ENCODE data around the gene MAN1C1. TPM values are rescaled to one million over a fixed set of nuclear protein-coding genes. Genes with fewer than 3 reads are reported as not detected.

Gene MAN1C1
- total and polyA plus RNA-seq, 3 experiments from 2014 or later: 2.8 to 5.6 (median 3.6) TPM

DNA sequence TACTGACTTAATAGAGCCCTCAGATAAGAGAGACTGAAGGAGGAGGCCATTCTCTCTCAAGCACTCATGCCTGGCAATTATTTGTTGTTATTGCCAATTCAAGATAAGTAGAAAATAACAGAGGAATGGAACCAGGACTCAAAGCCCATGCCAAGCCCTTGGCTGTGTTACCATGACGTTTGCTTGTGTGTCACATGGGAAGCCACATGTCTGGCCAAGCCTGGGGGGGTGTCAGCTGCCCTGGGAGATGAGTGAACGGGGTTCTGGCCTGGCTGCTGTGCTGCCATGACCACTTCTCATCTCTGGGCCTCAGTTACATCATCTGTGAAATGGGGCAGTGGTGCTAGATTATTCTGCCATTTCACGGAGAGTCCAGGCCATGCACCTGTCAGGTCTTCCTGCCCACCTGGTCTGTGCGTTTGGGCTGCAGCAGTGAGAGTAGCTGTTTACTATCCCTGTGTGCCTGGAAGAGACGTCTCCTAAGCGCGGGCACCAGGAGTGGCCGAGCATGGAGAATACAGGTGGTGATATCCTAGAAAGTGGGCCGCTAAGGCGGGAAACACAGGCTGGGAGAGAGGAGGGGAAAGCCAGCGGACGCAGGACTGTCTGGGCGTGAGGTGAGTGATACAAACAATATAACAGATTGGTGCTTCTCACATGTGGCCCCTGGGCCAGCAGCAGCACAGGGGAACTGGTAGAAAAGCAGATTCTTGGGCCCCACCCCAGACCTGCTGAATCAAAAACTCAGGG lies 67.8 kb downstream of the MAN1C1 start:
- no peaks in the 10 kb centered on the region for H3K27me3 ChIP-seq (ENCODE audit: insufficient read depth, low read length, poor library complexity, severe bottlenecking)
- no peak for DNase-seq
- Mint-ChIP-seq H3K36me3 (peaks cover 0 to 35% (median 8%) of the 10 kb centered on the region in 3 donors), H3K27me3 (peaks cover 0 to 3% of the 10 kb centered on the region in 2 donors), H3K9me3 (no peaks in the 10 kb centered on the region), H3K27ac (no peak overlapping the region), H3K4me3 (no peak overlapping the region), H3K4me1 (peaks cover 0 to 7% (median 5%) of the 10 kb centered on the region in 3 donors)
- H3K4me1 ChIP-seq (ENCODE audit: insufficient read depth, low read length): peaks cover 8% of the 10 kb centered on the region
- ChIA-PET CTCF (no interaction called here), POLR2A (no interaction called here)
- no peaks in the 10 kb centered on the region for H3K9me3 ChIP-seq (ENCODE audit: low read length)
- no peak overlapping the region for H3K4me3 ChIP-seq (ENCODE audit: low read length)
- H3K36me3 ChIP-seq (ENCODE audit: insufficient read depth, low read length): no peaks in the 10 kb centered on the region
- no peak overlapping the region for H3K27ac ChIP-seq (ENCODE audit: low read depth, low read length)

DNA sequence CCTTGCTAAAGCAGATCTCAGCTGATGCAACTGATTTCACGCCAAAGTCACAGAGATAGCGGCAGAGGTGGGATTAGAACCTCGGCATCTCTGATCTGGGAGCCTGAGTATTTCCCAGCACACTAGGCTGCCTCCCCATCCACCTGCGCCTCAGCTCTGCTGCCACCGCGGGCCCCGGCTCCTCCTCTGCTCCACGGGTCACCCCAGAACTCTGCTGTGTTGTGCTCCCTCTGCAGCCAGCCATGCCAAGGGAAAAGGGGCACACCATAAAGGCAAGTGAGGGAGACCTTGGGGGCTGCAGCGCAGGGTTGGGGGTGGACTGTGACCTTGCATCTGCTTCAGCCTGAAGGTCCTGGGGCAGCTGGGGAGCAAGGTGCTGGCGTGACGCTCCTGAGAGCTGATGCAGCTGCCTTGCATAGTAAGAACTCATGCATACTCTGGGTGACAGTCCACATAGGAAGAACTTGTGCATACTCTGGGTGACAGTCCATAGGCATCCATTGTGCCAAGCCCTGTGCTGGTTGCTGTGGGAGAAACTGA lies 68.7 kb downstream of the MAN1C1 start:
- peaks cover 0 to 35% (median 7%) of the 10 kb centered on the region in 3 donors for H3K36me3 Mint-ChIP-seq
- Histone ChIP-seq H3K4me3 (ENCODE audit: low read length) (no peak overlapping the region), H3K36me3 (ENCODE audit: insufficient read depth, low read length) (no peaks in the 10 kb centered on the region), H3K9me3 (ENCODE audit: low read length) (no peaks in the 10 kb centered on the region), H3K4me1 (ENCODE audit: insufficient read depth, low read length) (peaks cover 11% of the 10 kb centered on the region), H3K27ac (ENCODE audit: low read depth, low read length) (no peak overlapping the region), H3K27me3 (ENCODE audit: insufficient read depth, low read length, poor library complexity, severe bottlenecking) (no peaks in the 10 kb centered on the region)
- H3K9me3 Mint-ChIP-seq: no peaks in the 10 kb centered on the region
- ChIA-PET CTCF (no interaction called here), POLR2A (no interaction called here)
- H3K4me1 Mint-ChIP-seq: peaks cover 0 to 12% (median 4%) of the 10 kb centered on the region in 3 donors
- H3K4me3 Mint-ChIP-seq: no peak overlapping the region
- no peak for DNase-seq
- peak overlapping the region in 2 of 8 donors; percentile 69 to 70 for H3K27ac Mint-ChIP-seq
- peaks cover 0 to 3% of the 10 kb centered on the region in 2 donors for H3K27me3 Mint-ChIP-seq

DNA sequence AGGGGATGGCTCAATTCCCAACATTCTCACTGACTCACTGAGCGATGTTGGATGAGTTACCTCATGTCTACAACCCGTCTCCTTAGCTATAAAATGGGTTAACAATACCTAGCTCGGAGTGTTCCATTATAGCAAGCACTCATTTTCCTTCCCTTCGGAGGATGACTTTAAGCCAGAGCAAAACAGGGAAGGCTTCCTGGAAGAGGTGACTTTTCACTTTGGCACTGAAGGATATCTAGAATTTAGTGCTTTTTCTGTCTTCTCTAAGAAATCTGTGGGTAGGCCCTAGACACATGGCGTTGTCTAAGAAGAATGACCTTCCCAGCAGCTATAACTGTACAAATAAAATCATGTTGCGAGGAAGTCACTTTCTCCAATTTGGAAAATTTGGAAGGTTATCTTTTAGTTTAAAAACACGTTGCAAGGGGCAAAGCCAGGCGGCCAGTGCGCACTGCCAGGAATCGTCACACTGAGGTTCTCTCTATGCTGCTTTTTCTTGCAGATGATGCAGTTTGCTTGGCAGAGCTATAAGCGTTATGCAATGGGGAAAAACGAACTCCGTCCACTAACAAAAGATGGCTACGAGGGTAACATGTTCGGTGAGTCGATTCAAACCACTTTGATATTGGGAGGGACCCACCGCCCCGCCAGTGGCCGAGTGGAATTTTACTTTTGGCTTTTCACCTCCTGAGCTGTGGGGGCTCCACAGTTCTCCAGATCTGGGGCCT lies 69.5 kb downstream of the MAN1C1 start:
- no peak overlapping the region for H3K4me3 ChIP-seq (ENCODE audit: low read length)
- no peak overlapping the region for H3K27ac ChIP-seq (ENCODE audit: low read depth, low read length)
- H3K36me3 ChIP-seq (ENCODE audit: insufficient read depth, low read length): no peaks in the 10 kb centered on the region
- no peaks in the 10 kb centered on the region for H3K9me3 Mint-ChIP-seq
- no peak overlapping the region for H3K27ac Mint-ChIP-seq
- no peak for DNase-seq
- H3K27me3 ChIP-seq (ENCODE audit: insufficient read depth, low read length, poor library complexity, severe bottlenecking): no peaks in the 10 kb centered on the region
- peaks cover 0 to 32% (median 9%) of the 10 kb centered on the region in 3 donors for H3K36me3 Mint-ChIP-seq
- POLR2A ChIA-PET: no interaction called here
- no peaks in the 10 kb centered on the region for H3K9me3 ChIP-seq (ENCODE audit: low read length)
- CTCF ChIA-PET: no interaction called here
- peaks cover 11% of the 10 kb centered on the region for H3K4me1 ChIP-seq (ENCODE audit: insufficient read depth, low read length)
- H3K4me3 Mint-ChIP-seq: no peak overlapping the region
- peaks cover 0 to 9% (median 0%) of the 10 kb centered on the region in 3 donors for H3K4me1 Mint-ChIP-seq
- peaks cover 0 to 3% of the 10 kb centered on the region in 2 donors for H3K27me3 Mint-ChIP-seq

DNA sequence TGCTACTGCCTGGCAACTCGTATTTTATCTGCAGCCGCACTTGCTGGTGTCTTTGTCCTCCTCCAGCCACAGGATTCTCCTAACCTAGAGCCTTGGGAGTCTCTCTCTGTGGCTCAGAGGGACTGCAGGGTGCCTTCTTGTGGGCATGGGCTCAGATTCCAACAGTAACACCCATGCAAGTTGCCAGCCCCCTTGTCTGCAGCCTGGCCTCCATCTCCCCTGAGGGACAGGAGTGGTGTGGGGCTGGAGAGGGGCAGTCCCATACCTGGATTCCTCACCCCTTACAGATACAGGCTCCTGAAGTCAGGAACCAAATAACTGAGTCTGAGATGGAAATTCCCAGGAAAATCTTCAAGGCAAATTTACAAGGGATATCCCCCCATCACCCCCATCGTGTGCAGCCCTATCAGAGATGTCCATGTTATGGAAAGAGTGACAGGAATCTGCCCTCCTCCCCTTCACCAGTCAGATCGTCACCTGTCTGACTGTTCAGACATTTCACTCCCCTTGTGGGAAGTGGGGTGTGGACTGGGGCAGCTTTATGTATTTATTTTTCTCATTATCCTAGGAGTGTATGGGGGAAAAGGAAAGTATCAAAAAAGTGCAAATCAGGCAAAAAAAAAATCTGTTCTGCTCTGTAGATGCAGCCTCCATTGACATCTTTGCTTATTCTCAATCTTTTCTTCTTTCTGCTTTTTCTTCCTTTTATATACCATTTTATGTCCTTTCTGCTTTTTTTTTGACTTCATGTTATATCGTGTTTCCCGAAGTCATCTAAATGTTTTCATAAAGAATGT lies 70.8 kb downstream of the MAN1C1 start:
- H3K4me1 ChIP-seq (ENCODE audit: insufficient read depth, low read length): peaks cover 11% of the 10 kb centered on the region
- Mint-ChIP-seq H3K27ac (peak overlapping the region in 1 of 8 donors; percentile 17), H3K27me3 (peaks cover 0 to 3% of the 10 kb centered on the region in 2 donors)

DNA sequence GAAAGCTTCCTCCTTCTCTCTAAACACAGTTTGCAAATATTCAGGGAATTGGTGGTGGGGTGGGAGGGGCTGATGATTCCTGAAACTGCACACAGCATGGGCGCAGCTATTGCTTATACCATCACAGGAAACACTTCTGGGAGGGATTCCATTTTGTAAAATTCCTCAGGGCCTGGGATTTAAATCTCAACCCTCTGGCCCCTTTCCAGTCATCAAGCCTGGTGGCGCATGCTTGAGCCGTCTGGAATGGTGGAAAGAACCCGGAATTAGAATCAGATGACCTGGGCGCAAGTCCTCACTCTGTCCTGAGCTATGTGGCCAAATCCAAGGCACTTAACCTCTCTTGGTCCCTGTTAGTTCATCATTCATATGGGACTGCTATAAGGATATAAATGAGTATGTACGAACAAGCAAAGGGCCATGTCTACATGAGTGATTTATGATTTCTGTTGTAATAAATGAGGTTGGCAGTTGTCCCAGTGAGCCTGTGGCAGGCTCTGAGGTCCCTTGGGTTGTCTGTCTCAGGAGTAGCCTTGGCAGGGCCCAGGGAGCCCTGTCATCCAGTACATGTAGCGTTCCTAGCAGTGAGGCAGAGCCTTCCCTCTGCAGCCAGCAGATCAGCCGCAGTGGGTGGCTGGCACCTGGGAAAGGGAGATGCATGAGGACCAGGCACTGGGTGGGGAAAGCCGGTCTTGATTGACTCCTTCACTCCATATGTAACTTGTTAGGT lies 72.0 kb downstream of the MAN1C1 start:
- ChIA-PET POLR2A (no interaction called here), CTCF (no interaction called here)
- H3K4me3 Mint-ChIP-seq: no peak overlapping the region
- no peaks in the 10 kb centered on the region for H3K9me3 Mint-ChIP-seq
- peaks cover 0 to 25% (median 9%) of the 10 kb centered on the region in 3 donors for H3K36me3 Mint-ChIP-seq
- no peaks in the 10 kb centered on the region for H3K9me3 ChIP-seq (ENCODE audit: low read length)
- H3K27me3 Mint-ChIP-seq: no peaks in the 10 kb centered on the region
- H3K4me1 ChIP-seq (ENCODE audit: insufficient read depth, low read length): peaks cover 6% of the 10 kb centered on the region
- H3K4me3 ChIP-seq (ENCODE audit: low read length): no peak overlapping the region
- H3K27me3 ChIP-seq (ENCODE audit: insufficient read depth, low read length, poor library complexity, severe bottlenecking): no peaks in the 10 kb centered on the region
- H3K27ac Mint-ChIP-seq: peak overlapping the region in 2 of 8 donors; percentile 27 to 60
- H3K4me1 Mint-ChIP-seq: peaks cover 0 to 15% (median 2%) of the 10 kb centered on the region in 3 donors
- H3K27ac ChIP-seq (ENCODE audit: low read depth, low read length): no peak overlapping the region
- no peak for DNase-seq
- H3K36me3 ChIP-seq (ENCODE audit: insufficient read depth, low read length): no peaks in the 10 kb centered on the region

More for the DNA sequence above, 70.8 kb downstream of the MAN1C1 start:
- Mint-ChIP-seq H3K36me3 (peaks cover 0 to 31% (median 9%) of the 10 kb centered on the region in 3 donors), H3K9me3 (no peaks in the 10 kb centered on the region), H3K4me3 (no peak overlapping the region), H3K4me1 (peaks cover 0 to 17% (median 0%) of the 10 kb centered on the region in 3 donors)
- no peaks in the 10 kb centered on the region for H3K36me3 ChIP-seq (ENCODE audit: insufficient read depth, low read length)
- CTCF ChIA-PET: no interaction called here
- no peak overlapping the region for H3K4me3 ChIP-seq (ENCODE audit: low read length)
- POLR2A ChIA-PET: no interaction called here
- no peak overlapping the region for H3K27ac ChIP-seq (ENCODE audit: low read depth, low read length)
- no peak for DNase-seq
- H3K27me3 ChIP-seq (ENCODE audit: insufficient read depth, low read length, poor library complexity, severe bottlenecking): no peaks in the 10 kb centered on the region
- no peaks in the 10 kb centered on the region for H3K9me3 ChIP-seq (ENCODE audit: low read length)

DNA sequence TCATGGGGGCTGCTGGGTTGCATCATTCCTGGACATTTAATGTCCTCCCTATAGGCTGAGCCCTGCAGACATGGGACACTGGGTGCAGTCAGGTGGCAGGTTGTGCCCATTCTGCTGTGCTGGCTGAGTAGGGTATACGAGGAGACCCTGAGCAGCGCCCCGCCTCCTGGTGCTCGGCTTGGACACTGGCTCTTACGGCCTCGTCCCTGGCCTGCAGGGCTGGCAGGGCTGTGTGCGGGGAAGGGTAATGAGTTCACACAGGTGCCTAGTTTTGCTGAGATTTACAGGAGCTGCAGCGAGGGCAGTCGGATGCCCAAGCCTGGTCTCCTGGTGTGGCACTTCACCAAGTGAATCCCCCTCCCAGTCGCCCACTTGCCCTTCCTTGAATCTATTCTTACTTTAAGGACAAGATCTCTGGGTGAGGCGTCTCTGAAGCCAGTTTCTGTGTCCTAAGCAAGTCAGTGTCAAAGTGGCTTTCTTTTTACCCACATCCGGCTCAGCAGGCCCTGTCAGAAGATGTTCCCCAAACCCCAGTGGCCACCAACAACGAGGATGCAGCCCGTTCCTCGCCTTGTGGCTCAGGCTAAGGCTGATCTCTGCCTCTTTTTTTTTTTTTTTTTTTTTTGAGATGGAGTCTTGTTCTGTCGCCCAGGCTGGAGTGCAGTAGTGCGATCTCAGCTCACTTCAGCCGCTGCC lies 73.2 kb downstream of the MAN1C1 start:
- Histone ChIP-seq H3K36me3 (ENCODE audit: insufficient read depth, low read length) (no peaks in the 10 kb centered on the region), H3K27me3 (ENCODE audit: insufficient read depth, low read length, poor library complexity, severe bottlenecking) (no peaks in the 10 kb centered on the region), H3K27ac (ENCODE audit: low read depth, low read length) (no peak overlapping the region), H3K4me1 (ENCODE audit: insufficient read depth, low read length) (peaks cover 4% of the 10 kb centered on the region), H3K9me3 (ENCODE audit: low read length) (no peaks in the 10 kb centered on the region), H3K4me3 (ENCODE audit: low read length) (no peak overlapping the region)
- H3K4me3 Mint-ChIP-seq: peak overlapping the region in 1 of 7 donors; percentile 36
- no peak overlapping the region for H3K27ac Mint-ChIP-seq
- no peaks in the 10 kb centered on the region for H3K9me3 Mint-ChIP-seq
- ChIA-PET POLR2A (no interaction called here), CTCF (no interaction called here)
- peak in 1 of 5 donors; percentile 28 for DNase-seq
- peaks cover 0 to 24% (median 9%) of the 10 kb centered on the region in 3 donors for H3K36me3 Mint-ChIP-seq
- peaks cover 0 to 15% (median 2%) of the 10 kb centered on the region in 3 donors for H3K4me1 Mint-ChIP-seq
- H3K27me3 Mint-ChIP-seq: no peaks in the 10 kb centered on the region

DNA sequence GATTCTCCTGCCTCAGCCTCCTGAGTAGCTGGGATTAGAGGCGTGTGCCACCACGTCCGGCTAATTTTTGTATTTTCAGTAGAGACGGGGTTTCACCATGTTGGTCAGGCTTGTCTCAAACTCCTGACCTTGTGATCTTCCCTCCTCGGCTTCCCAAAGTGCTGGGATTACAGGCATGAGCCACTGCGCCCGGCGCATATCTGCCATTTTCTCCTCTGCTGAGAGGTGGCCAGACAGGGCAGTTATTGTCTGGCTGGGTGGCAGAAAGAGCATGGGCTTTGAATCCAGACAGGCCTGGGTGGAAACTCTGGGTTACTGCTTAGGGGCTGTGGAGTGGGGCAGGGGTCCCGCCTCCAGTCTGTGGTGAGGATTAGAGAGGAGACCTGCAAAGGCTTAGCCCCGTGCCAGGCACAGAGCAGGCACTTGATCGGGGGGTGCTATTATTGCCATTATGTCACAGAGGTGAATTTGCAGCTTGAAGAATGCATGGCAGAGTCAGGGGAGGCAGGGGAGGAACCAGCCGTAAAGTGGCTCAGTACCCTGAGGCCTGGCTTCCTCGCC lies 73.9 kb downstream of the MAN1C1 start:
- Histone ChIP-seq H3K36me3 (ENCODE audit: insufficient read depth, low read length) (no peaks in the 10 kb centered on the region), H3K27me3 (ENCODE audit: insufficient read depth, low read length, poor library complexity, severe bottlenecking) (no peaks in the 10 kb centered on the region), H3K4me1 (ENCODE audit: insufficient read depth, low read length) (peaks cover 10% of the 10 kb centered on the region), H3K4me3 (ENCODE audit: low read length) (no peak overlapping the region), H3K9me3 (ENCODE audit: low read length) (no peaks in the 10 kb centered on the region), H3K27ac (ENCODE audit: low read depth, low read length) (no peak overlapping the region)
- ChIA-PET POLR2A (no interaction called here), CTCF (interaction anchor here (3.3 kb wide), 1 partner anchor 14 kb away, joined by 10 read pairs; no protein-coding TSS in a partner anchor)
- no peaks in the 10 kb centered on the region for H3K9me3 Mint-ChIP-seq
- H3K27ac Mint-ChIP-seq: peak overlapping the region in 1 of 8 donors; percentile 15
- H3K4me3 Mint-ChIP-seq: peak overlapping the region in 2 of 7 donors; percentile 36 to 39
- peaks cover 0 to 15% (median 2%) of the 10 kb centered on the region in 3 donors for H3K4me1 Mint-ChIP-seq
- no peaks in the 10 kb centered on the region for H3K27me3 Mint-ChIP-seq
- DNase-seq: no peak
- peaks cover 0 to 18% (median 7%) of the 10 kb centered on the region in 3 donors for H3K36me3 Mint-ChIP-seq
